Esophagus squamous epithelium (tissue), 4 donors: ENCODE measurements around the gene MTHFR.

Experiments
- CTCF ChIP-seq, 6 experiments: fragments of 450-650 bp in 4 of 6; fragments of 200-600 bp in 2 of 6; sonication (generic) in 2 of 6; IDR thresholded peaks; one replicate each; pipeline ENCODE4 v1.5.1; 2016 to 2019; ENCODE audit warnings: antibody characterized with exemption in 6 of 6, mild to moderate bottlenecking in 4 of 6, moderate library complexity in 4 of 6
- POLR2A ChIP-seq, 4 donors: fragments of 450-650 bp; IDR thresholded peaks; one replicate each; pipeline ENCODE4 v1.6.1; 2017; ENCODE audit warnings: antibody characterized with exemption in 4 of 4, mild to moderate bottlenecking in 4 of 4, moderate library complexity in 3 of 4

- no peak for TF ChIP-seq POLR2A (IDR thresholded peaks at IDR 0.05)
- TF ChIP-seq CTCF (IDR thresholded peaks at IDR 0.05) = no peak
These were observed 21.2 kb upstream of the MTHFR start for GRCh38 chr1:11826946-11827345.
